ENCODE measurements around the gene TBC1D5.
A peak's percentile ranks its signal among the peaks of the same experiment; 100 is the strongest.

Gene TBC1D5

DNA sequence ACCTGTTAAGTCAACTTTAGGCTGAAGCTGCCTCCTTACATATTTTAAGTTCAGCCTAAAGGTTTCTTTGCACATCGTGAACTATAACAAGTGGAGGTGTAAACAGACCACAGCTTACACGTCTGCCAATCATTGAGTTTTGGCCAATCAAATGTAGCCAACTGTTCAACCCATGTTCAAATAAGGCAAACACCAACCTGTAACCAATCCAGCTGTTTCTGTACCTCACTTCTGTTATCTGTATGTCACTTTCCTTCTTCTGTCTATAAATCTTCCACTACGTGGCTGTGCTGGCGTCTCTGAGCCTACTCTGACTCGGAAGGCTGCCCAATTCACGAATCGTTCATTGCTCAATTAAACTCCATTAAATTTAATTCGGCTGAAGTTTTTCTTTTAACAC is 356.0 kb downstream of the TBC1D5 start:
- TF ChIP-seq, protein P1, sequence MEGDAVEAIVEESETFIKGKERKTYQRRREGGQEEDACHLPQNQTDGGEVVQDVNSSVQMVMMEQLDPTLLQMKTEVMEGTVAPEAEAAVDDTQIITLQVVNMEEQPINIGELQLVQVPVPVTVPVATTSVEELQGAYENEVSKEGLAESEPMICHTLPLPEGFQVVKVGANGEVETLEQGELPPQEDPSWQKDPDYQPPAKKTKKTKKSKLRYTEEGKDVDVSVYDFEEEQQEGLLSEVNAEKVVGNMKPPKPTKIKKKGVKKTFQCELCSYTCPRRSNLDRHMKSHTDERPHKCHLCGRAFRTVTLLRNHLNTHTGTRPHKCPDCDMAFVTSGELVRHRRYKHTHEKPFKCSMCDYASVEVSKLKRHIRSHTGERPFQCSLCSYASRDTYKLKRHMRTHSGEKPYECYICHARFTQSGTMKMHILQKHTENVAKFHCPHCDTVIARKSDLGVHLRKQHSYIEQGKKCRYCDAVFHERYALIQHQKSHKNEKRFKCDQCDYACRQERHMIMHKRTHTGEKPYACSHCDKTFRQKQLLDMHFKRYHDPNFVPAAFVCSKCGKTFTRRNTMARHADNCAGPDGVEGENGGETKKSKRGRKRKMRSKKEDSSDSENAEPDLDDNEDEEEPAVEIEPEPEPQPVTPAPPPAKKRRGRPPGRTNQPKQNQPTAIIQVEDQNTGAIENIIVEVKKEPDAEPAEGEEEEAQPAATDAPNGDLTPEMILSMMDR (IDR thresholded peaks at IDR 0.05; ENCODE audit: low read length, missing control alignments), result no peak
- no peak overlapping the region for H3K4me3 ChIP-seq (replicated peaks; ENCODE audit: low read depth, low read length)
- DNase-seq (ENCODE audit: low read depth), result no peak

DNA sequence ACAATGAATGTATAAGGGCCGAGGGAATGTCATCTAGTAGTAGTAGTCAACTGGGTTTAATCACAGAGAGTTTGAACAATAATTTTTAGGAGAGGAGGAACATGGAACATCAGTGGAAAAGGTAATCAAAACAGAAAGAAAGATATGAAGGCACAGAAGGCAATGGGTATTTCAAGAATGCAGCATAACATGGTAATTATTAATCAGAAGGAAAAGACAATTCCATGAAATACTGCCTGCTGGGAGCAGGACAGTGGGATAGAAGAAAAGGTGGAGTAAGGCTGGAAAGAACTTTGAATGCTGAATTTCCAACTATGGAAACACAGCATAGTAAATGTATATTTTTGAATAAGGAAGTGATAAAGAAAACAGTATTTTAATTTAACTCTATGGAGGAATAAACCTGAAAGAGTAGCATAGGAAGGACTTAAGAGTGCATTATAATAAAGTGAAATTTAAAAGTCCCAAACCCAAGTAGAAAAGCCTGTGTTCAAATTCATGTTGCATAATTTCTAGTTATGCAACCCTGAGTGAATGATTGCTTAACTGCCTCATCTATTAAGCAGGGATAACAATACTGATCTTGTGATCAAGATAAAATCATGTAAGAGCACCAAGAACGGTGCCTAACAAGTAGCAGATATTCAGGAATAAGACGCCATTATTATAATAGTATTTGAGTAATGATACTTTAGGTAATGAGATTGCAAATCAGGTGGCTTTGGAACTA is 357.7 kb downstream of the TBC1D5 start:
- TF ChIP-seq, protein P1 (IDR thresholded peaks at IDR 0.05; ENCODE audit: low read length, missing control alignments), result no peak
- H3K4me3 ChIP-seq (replicated peaks; ENCODE audit: low read depth, low read length), result no peak overlapping the region
- peak; percentile 54 for DNase-seq (ENCODE audit: low read depth)

DNA sequence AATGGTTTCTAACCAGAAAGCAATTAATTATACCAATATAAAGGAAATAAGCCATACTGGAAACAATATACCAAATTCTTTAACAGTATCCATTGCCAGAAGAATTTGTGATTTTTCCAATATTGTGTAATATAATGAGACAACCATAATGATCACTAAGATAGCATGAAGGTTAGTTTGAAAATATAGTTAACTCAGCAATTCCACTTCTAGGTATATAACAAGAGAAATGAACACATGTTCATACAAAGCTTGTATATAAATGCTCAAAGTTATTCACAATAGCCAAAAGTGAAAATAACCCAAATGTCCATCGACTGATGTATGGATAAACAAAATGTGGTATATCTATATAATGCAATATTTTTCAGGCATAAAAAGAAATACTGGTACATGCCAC is 369.1 kb downstream of the TBC1D5 start:
- TF ChIP-seq, protein P1 (IDR thresholded peaks at IDR 0.05; ENCODE audit: low read length, missing control alignments), result no peak
- H3K4me3 ChIP-seq (replicated peaks; ENCODE audit: low read depth, low read length), result no peak overlapping the region
- DNase-seq (ENCODE audit: low read depth), result no peak

DNA sequence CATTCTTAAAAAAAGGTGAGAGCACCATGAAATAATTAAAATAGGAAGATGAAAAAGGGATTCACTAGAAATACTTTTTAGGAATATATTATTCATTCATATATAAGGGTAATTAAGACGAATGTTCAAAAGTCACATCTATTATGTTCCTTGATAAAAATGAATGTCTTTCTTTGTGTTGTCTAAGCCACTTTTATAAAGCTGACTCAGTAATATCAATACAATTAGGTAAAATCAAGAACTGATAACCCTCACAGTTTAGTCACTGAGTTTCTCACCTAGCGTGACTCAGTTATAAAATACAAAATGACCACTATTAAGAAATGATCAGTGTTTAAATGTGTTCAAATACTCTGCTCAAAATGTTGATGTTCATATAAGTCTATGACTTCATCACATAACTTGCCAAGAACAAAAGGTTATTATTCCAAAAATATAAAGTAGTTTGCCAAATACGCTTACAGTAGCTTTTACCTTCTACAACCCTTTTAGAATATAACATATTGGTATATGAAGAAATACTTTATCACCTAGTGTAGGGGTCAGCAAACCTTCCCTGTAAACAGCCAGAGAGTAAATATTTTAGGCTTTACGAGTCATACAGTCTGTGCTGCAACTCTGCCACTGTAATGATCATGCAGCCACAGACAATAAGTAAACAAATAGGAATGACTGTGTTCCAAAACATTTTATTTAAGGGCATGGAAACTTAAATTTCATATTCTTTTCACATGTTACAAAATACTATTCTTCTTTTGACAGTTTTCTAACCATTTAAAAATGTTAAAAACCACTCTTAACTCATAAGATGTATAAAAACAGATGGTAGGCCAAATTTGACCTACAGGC is 369.8 kb downstream of the TBC1D5 start:
- peak; percentile 42 for DNase-seq (ENCODE audit: low read depth)
- TF ChIP-seq, protein P1 (IDR thresholded peaks at IDR 0.05; ENCODE audit: low read length, missing control alignments), result no peak
- no peak overlapping the region for H3K4me3 ChIP-seq (replicated peaks; ENCODE audit: low read depth, low read length)

DNA sequence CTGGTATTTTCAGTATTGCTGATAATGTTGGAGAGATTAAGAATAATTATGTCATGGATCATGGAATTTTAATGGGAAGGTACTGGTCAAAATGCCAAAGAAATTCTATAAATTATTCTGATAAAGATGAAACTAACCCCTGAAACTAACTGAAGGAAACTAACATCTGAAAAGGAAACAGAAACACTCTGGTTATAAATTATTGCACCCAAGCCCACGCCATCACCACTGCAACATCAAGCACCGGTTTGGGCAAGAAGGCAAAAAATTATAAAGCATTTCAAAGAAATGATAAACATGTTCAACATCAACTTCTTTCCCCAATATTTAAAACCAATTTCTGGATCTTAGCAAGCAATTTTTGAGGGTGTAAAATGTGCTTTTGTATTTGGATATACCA is 372.5 kb downstream of the TBC1D5 start:
- TF ChIP-seq, protein P1 (IDR thresholded peaks at IDR 0.05; ENCODE audit: low read length, missing control alignments), result no peak
- no peak overlapping the region for H3K4me3 ChIP-seq (replicated peaks; ENCODE audit: low read depth, low read length)
- DNase-seq (ENCODE audit: low read depth), result no peak

DNA sequence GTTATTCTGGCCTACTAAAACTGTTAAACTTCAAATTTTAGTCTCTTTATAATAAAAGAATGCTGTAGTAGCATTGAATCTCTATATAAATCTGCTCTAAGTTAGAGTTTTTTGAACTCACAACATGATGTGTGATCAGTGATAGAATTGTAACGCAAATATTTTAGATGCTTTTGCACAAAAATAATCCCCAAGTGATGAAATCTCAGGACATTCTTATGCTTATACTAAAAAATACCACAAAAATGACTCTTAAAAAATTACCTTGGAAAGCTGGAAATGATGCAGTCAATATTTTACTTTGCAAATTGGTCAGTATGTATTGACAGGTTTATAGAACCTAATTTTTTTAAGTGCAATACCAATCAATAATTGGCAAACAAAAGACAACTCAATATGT is 375.3 kb downstream of the TBC1D5 start:
- H3K4me3 ChIP-seq (replicated peaks; ENCODE audit: low read depth, low read length), result no peak overlapping the region
- TF ChIP-seq, protein P1 (IDR thresholded peaks at IDR 0.05; ENCODE audit: low read length, missing control alignments), result no peak
- DNase-seq (ENCODE audit: low read depth), result no peak

Data from fibroblast of pulmonary artery (primary cell).